GM13977 (cell line): ENCODE measurements around the gene NUAK2.

ENCODE experiments used
- DNase-seq: peaks from one replicate; pipeline ENCODE4 v3.0.0; 2012; ENCODE audit warnings: low spot score
- in situ Hi-C: fragments of 300-500 bp; cut with MboI; formaldehyde crosslinking; loops from one replicate; pipeline ENCODE4 v1.12.0; 2022; ENCODE audit warnings: low sequenced_read_pairs, low pct_unique_long_range_greater_than_20kb, mixed read lengths, inconsistent platforms; ENCODE audit not compliant: unreplicated experiment
- TF ChIP-seq, protein P1 (sequence below): IDR thresholded peaks from 2 replicates; pipeline ENCODE4 v1.5.1; 2012; ENCODE audit warnings: mild to moderate bottlenecking, control low read depth; ENCODE audit not compliant: insufficient read depth; ENCODE audit errors: extremely low read depth, missing control alignments

The NUAK2 gene

GRCh38 chr1:205313563-205314308, 7.8 kb downstream of the NUAK2 start:
- in situ Hi-C loops = no loop called here
- DNase-seq = peak; percentile 77
- TF ChIP-seq, protein P1, sequence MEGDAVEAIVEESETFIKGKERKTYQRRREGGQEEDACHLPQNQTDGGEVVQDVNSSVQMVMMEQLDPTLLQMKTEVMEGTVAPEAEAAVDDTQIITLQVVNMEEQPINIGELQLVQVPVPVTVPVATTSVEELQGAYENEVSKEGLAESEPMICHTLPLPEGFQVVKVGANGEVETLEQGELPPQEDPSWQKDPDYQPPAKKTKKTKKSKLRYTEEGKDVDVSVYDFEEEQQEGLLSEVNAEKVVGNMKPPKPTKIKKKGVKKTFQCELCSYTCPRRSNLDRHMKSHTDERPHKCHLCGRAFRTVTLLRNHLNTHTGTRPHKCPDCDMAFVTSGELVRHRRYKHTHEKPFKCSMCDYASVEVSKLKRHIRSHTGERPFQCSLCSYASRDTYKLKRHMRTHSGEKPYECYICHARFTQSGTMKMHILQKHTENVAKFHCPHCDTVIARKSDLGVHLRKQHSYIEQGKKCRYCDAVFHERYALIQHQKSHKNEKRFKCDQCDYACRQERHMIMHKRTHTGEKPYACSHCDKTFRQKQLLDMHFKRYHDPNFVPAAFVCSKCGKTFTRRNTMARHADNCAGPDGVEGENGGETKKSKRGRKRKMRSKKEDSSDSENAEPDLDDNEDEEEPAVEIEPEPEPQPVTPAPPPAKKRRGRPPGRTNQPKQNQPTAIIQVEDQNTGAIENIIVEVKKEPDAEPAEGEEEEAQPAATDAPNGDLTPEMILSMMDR = no peak

DNA sequence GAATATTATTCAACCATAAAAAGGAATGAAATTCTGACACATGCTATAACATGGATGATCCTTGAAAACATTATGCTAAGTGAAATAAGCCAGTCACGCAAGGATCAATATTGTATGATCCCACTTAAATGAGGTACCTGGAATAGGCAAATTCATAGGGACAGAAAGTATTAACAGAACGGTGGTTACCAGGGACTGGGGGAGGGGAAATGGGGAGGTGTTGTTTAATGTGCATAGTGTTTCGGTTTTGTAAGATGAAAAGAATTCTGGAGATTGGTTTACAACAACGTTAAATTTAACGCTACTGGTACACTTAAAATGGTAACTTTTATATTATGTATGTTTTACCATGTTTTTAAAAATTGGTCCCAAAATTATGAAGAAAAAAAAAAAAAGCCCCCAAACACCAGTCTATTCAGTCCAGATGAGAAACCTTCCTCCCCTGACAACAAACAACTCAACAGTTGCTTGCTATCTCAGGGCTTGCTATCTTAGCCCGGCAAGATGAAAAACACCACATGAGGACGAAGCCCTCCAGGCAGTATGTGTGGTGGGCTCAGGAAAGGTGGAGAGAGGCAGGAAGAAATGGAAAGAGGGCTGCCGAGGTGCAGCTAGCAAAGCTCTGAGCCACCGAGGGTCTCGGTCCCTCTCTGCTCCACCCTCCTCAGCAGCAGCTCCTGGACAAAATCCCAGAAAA, 8.5 kb downstream of the NUAK2 start:
- in situ Hi-C loops = no loop called here
- TF ChIP-seq, protein P1 = no peak
- no peak for DNase-seq

- DNase-seq = peak; percentile 56
- in situ Hi-C loops = no loop called here
- TF ChIP-seq, protein P1 = no peak
These were observed 10.4 kb downstream of the NUAK2 start for GRCh38 chr1:205310976-205311704.

DNA sequence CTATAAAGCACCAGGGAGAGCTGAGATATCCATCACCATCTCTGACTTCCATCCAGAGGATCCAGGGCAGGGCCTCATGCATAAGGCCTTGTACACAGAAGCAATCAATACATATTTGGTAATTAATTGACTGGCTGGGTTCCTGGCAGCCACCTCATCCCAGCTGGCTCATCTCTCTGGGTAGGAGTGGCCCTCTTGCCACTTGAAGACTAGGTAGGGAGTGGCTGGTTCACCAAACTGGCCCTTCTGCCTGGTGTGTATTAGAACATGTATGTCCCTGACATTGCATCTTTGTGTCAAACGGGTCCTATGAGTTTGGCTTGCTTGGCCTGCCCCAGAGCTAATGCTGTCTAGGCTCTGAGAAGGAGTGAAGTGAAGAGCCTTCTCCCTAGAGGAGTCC, 11.8 kb downstream of the NUAK2 start:
- TF ChIP-seq, protein P1 = no peak
- in situ Hi-C loops = no loop called here
- DNase-seq = no peak

DNA sequence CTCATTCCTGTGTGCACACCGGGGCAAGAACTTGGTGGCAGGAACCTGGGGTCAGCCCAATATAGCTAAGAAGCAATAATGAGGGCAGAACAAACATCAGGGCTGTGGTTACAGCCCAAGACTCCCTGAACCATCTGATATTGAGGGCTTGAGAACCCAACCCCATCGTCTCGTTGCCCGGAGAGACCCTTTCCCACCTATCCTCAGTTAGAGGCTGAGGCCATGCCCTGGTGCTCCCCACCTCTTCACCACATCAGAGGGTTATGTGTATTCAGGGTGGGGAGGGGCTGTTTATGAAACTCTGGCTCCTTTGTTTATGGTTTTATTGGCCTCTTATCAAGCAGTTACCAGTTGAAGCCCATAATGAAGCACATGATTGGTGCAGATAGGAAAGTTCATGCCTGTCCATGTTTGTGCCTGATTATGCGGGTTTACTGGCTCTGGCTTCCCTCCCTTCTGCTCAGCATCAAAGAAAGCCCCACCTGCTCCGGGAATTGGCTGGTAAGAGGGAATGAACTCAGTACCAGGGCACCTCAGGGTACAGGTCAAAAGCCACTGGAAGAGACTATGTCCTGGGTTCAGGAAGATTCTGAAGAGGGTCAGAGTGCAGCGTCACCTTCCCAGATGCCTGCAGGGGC, 14.5 kb downstream of the NUAK2 start:
- in situ Hi-C loops = no loop called here
- TF ChIP-seq, protein P1 = no peak
- no peak for DNase-seq

DNA sequence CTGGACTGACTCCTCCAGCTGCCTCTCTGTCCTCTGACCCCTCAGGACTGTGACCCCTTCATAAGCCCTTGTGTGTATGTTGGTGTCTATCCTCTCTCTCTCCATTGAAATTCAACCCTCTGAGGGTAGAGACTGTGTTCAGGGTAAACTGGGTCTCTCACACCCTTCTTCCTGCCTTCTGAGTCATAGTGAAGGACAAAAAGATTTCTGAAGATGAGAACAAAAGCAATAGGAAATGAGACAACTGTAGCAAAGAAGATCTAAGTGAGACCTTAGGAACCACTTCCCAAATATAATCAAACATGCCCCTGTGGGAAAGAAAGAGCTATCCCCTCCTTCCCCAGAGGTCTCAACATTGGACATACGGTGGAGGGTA, 16.9 kb downstream of the NUAK2 start:
- TF ChIP-seq, protein P1 = no peak
- in situ Hi-C loops = no loop called here
- no peak for DNase-seq
